ENCODE measurements around the gene FAM89A.

The FAM89A gene

GRCh38 chr1:231040019-231040799 is at the start of gene FAM89A:
FAM89A (minus strand) TSS chr1:231040254; CDS start chr1:231040211, 43 bp downstream.
- no peak for DNase-seq (ENCODE audit: extremely low read depth, low read depth)
- peak within 1 kb of the TSS; percentile 70 for H3K4me3 ChIP-seq (replicated peaks; ENCODE audit: low read depth, low read length)
- no peak for TF ChIP-seq CTCF (IDR thresholded peaks at IDR 0.05; ENCODE audit: low read depth, low read length, missing control alignments)

GRCh38 chr1:231084353-231084752 is 44.3 kb upstream of the FAM89A start:
- no peak overlapping the region for H3K4me3 ChIP-seq (replicated peaks; ENCODE audit: low read depth, low read length)
- no peak for DNase-seq (ENCODE audit: extremely low read depth, low read depth)
- no peak for TF ChIP-seq CTCF (IDR thresholded peaks at IDR 0.05; ENCODE audit: low read depth, low read length, missing control alignments)

GRCh38 chr1:231079163-231079562 is 39.1 kb upstream of the FAM89A start:
- no peak overlapping the region for H3K4me3 ChIP-seq (replicated peaks; ENCODE audit: low read depth, low read length)
- TF ChIP-seq CTCF (IDR thresholded peaks at IDR 0.05; ENCODE audit: low read depth, low read length, missing control alignments): no peak
- DNase-seq (ENCODE audit: extremely low read depth, low read depth): no peak

GRCh38 chr1:231078250-231078649 is 38.2 kb upstream of the FAM89A start:
- no peak for TF ChIP-seq CTCF (IDR thresholded peaks at IDR 0.05; ENCODE audit: low read depth, low read length, missing control alignments)
- H3K4me3 ChIP-seq (replicated peaks; ENCODE audit: low read depth, low read length): no peak overlapping the region
- no peak for DNase-seq (ENCODE audit: extremely low read depth, low read depth)

GRCh38 chr1:231076802-231077201 is 36.7 kb upstream of the FAM89A start:
- DNase-seq (ENCODE audit: extremely low read depth, low read depth): no peak
- TF ChIP-seq CTCF (IDR thresholded peaks at IDR 0.05; ENCODE audit: low read depth, low read length, missing control alignments): no peak
- H3K4me3 ChIP-seq (replicated peaks; ENCODE audit: low read depth, low read length): no peak overlapping the region

GRCh38 chr1:231075497-231075896 is 35.4 kb upstream of the FAM89A start:
- H3K4me3 ChIP-seq (replicated peaks; ENCODE audit: low read depth, low read length): no peak overlapping the region
- TF ChIP-seq CTCF (IDR thresholded peaks at IDR 0.05; ENCODE audit: low read depth, low read length, missing control alignments): no peak
- no peak for DNase-seq (ENCODE audit: extremely low read depth, low read depth)

GRCh38 chr1:231075020-231075419 is 35.0 kb upstream of the FAM89A start:
- no peak for TF ChIP-seq CTCF (IDR thresholded peaks at IDR 0.05; ENCODE audit: low read depth, low read length, missing control alignments)
- no peak for DNase-seq (ENCODE audit: extremely low read depth, low read depth)
- H3K4me3 ChIP-seq (replicated peaks; ENCODE audit: low read depth, low read length): no peak overlapping the region
